GM12878 (cell line): Measurements from ENCODE around the gene CELSR1.

Source experiments
- CEBPB ChIP-seq, 2 experiments: fragments of 150-350 bp in 1 of 2; IDR thresholded peaks; 2 replicates each; pipeline ENCODE4 v1.6.1; 2012 to 2014; ENCODE audit warnings: low read depth in 2 of 2, low read length in 2 of 2, borderline replicate concordance in 1 of 2, inconsistent platforms in 1 of 2
- TF ChIP-seq, protein P1 (sequence below), 3 experiments: IDR thresholded peaks in 2 of 3; conservative IDR thresholded peaks in 1 of 3; 2 replicates each; pipeline ENCODE4 v1.5.1; 2011; ENCODE audit warnings: low read depth in 3 of 3, low read length in 3 of 3, mild to moderate bottlenecking in 3 of 3, control low read depth in 2 of 3, moderate library complexity in 2 of 3, inconsistent platforms in 1 of 3, mixed read lengths in 1 of 3; ENCODE audit not compliant: control insufficient read depth in 2 of 3, insufficient read depth in 1 of 3; ENCODE audit errors: extremely low read depth in 1 of 3
- TF ChIP-seq, protein P2 (sequence below): fragments of 450-650 bp; IDR thresholded peaks from 2 replicates; pipeline ENCODE4 v1.6.1; 2017; ENCODE audit warnings: mild to moderate bottlenecking

GRCh38 chr22:46577368-46578249 lies 40.2 kb upstream of the CELSR1 start:
- TF ChIP-seq, protein P1, sequence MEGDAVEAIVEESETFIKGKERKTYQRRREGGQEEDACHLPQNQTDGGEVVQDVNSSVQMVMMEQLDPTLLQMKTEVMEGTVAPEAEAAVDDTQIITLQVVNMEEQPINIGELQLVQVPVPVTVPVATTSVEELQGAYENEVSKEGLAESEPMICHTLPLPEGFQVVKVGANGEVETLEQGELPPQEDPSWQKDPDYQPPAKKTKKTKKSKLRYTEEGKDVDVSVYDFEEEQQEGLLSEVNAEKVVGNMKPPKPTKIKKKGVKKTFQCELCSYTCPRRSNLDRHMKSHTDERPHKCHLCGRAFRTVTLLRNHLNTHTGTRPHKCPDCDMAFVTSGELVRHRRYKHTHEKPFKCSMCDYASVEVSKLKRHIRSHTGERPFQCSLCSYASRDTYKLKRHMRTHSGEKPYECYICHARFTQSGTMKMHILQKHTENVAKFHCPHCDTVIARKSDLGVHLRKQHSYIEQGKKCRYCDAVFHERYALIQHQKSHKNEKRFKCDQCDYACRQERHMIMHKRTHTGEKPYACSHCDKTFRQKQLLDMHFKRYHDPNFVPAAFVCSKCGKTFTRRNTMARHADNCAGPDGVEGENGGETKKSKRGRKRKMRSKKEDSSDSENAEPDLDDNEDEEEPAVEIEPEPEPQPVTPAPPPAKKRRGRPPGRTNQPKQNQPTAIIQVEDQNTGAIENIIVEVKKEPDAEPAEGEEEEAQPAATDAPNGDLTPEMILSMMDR (IDR thresholded peaks at IDR 0.05 in 2 of 3, conservative IDR thresholded peaks at IDR 0.05 in 1 of 3; ENCODE audit: control insufficient read depth in 2 of 3, extremely low read depth in 1 of 3, insufficient read depth in 1 of 3, low read depth in 3 of 3, low read length in 3 of 3) = no peak
- no peak for TF ChIP-seq CEBPB (IDR thresholded peaks at IDR 0.05; ENCODE audit: borderline replicate concordance in 1 of 2, low read depth in 2 of 2, low read length in 2 of 2)
- TF ChIP-seq, protein P2, sequence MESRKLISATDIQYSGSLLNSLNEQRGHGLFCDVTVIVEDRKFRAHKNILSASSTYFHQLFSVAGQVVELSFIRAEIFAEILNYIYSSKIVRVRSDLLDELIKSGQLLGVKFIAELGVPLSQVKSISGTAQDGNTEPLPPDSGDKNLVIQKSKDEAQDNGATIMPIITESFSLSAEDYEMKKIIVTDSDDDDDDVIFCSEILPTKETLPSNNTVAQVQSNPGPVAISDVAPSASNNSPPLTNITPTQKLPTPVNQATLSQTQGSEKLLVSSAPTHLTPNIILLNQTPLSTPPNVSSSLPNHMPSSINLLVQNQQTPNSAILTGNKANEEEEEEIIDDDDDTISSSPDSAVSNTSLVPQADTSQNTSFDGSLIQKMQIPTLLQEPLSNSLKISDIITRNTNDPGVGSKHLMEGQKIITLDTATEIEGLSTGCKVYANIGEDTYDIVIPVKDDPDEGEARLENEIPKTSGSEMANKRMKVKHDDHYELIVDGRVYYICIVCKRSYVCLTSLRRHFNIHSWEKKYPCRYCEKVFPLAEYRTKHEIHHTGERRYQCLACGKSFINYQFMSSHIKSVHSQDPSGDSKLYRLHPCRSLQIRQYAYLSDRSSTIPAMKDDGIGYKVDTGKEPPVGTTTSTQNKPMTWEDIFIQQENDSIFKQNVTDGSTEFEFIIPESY = no peak
